IPS-NIHi7 (cell line): ENCODE results near the gene GDF2.
A peak's percentile ranks its signal among the peaks of the same experiment; 100 is the strongest.

ENCODE experiments used
- DNase-seq: peaks from one replicate; pipeline ENCODE4 v3.0.0; 2012; ENCODE audit warnings: mixed read lengths; ENCODE audit errors: extremely low spot score

GDF2 gene

DNA sequence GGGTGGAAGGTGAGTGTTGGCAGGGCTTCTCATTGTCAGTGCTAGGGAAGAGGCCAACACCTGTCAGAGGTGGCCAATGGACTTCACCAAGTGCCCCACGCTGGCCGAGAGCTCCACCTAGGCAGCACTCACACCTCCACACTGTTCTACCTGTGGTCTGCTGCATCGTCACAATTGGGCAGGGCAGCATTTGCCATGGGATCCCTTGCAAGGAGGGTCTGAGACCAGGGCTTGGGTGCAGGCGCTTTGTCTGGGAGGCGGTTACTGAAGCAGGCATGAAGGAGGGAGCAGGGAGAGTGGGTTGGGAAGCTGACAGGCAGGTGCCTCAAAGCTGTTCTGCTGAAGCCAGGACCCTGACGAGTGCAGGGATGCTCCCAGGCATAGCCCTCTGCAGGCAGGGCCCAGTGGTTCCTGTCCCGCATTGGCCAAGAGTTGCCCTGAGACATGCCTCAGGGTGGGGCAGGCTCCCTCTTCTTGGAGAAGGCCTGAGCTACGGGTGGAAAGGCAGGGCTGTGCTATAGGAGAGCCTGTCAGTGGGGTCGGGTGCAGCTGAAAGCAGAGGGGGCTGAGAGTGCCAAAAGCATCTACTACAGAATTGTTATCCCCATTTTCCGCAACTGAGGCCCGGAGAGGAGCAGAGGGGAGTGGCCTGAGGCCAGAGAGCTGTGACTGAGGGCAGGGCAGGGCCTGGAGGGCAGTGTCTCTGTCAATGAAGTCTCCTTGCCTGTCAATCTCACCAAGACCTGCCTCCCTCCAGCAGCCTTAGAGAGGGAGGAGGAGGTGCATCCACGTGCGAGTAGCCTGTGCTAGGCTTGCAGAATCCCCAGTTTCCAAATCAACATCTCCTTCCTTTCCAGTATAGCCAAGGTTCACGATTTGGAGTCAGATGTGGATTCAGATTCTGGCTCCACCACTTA lies 29.9 kb downstream of the GDF2 start:
- no peak for DNase-seq

- no peak for DNase-seq
Measured at GRCh38 chr10:47353351-47353750, 31.1 kb downstream of the GDF2 start.

DNA sequence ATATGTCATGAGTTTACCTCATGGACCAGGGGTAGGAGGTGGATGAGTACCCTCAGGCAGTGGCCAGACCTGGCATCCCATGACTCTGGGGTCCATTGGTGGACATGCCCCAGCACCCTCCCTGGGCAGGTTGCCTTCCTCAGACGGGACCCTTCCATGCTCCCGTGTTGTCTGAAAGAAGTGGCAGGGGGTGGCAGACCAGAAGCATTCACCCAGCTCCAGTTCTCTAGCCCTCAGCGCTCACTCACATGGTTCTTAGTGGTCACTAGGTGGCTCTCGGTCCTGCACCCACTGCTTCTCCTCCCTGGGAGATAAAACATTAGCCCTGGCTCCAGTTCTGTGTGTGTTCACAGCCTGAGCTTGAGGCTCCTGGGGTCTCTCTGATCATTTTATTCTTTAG lies 31.9 kb downstream of the GDF2 start:
- DNase-seq, result peak; percentile 39

GRCh38 chr10:47354900-47355299 lies 32.6 kb downstream of the GDF2 start:
- no peak for DNase-seq

DNA sequence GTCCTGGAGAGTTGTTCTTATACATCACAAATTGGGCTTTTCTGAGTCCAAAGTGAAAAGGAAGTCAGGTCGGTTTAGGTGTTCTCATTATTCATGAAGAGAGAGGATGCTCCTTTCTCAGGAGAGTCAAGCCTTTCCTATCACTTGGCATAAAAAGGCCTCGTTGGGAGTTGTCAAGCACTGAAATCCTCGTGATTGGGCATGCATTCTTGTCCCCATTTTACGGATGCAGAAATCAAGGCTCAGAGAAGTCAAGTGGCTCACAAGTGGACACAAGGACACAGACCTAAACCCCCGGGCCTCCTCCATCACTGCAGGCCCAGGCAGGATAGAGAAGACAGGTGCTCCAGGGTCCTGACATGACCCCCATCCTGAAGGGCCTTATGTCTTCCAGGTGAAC lies 34.5 kb downstream of the GDF2 start:
- no peak for DNase-seq

DNA sequence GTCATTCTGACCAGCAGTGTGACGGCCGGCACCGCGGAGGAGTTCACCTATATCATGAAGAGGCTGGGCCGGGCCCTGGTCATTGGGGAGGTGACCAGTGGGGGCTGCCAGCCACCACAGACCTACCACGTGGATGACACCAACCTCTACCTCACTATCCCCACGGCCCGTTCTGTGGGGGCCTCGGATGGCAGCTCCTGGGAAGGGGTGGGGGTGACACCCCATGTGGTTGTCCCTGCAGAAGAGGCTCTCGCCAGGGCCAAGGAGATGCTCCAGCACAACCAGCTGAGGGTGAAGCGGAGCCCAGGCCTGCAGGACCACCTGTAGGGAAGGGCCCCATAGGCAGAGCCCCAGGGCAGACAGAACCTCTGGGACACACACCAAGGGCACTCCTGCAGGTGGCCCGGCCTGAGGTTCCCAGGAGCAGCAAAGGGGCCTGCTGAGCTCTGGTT lies 34.9 kb downstream of the GDF2 start:
- no peak for DNase-seq

- DNase-seq, result no peak
Measured at GRCh38 chr10:47357911-47358310, 35.7 kb downstream of the GDF2 start.

- DNase-seq, result no peak
Measured at GRCh38 chr10:47358457-47358856, 36.2 kb downstream of the GDF2 start.

- no peak for DNase-seq
Measured at GRCh38 chr10:47359101-47359500, 36.8 kb downstream of the GDF2 start.

GRCh38 chr10:47359626-47360418 lies 37.6 kb downstream of the GDF2 start:
- no peak for DNase-seq

GRCh38 chr10:47360419-47361040 lies 38.3 kb downstream of the GDF2 start:
- no peak for DNase-seq

DNA sequence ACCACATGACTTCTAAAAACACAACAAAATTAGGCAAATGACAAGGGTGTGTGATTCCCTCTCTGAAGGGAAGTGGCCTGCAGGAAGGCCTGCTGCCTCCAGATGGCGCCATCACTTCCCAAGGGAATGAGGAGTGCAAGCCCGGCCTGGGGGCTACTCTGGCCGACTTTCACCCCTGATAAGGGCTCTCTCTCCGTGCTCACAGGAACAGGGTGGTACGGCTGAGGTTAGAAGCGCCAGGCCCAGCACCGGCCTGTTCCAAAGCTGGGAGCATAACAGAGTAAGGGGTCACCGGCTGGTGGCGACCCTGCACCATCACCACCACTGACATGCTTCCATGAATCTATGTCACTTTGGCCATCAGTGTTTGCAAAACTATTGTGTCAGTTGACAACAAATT lies 39.0 kb downstream of the GDF2 start:
- DNase-seq, result peak; percentile 91

- no peak for DNase-seq
Measured at GRCh38 chr10:47362199-47362598, 39.9 kb downstream of the GDF2 start.

DNA sequence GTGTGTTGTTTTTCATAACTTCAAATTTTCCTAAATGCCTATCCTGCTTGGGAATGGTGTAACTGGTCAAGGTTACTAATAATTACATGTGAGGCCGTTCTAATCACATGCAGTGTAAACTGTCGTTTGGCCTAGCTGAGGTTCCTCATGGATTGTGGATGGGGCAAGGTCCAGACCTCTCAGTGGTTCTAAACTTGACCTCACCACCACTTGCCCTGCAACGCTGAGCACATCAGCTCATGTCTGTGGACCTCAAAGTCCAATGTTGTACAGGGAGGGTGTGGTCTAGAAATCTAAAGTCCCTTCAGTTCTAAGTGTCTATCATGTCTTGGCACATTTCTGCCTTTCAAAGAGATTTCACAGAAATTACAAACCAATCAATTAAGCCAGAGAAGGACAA lies 41.5 kb downstream of the GDF2 start:
- DNase-seq, result no peak

DNA sequence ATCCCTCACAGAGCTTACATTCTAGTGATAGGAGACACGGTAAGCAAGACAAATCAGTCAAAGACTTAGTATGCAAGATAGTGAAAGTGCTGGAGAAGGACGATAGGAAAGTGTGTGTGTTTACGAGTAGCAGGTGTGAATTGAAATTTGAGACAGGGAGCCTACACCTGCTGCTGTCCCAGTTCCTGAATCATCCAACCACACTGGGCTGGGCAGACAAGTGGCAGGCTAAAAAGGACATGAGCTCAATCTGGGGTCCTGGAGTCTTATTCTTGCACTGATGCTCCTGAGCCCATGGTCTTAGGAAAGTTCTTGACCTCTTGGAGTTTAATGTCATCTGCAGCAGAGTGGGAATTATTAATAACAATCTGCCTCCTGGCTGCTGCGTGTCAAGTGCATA lies 42.1 kb downstream of the GDF2 start:
- DNase-seq, result no peak

GRCh38 chr10:47364911-47365310 lies 42.7 kb downstream of the GDF2 start:
- DNase-seq, result no peak

DNA sequence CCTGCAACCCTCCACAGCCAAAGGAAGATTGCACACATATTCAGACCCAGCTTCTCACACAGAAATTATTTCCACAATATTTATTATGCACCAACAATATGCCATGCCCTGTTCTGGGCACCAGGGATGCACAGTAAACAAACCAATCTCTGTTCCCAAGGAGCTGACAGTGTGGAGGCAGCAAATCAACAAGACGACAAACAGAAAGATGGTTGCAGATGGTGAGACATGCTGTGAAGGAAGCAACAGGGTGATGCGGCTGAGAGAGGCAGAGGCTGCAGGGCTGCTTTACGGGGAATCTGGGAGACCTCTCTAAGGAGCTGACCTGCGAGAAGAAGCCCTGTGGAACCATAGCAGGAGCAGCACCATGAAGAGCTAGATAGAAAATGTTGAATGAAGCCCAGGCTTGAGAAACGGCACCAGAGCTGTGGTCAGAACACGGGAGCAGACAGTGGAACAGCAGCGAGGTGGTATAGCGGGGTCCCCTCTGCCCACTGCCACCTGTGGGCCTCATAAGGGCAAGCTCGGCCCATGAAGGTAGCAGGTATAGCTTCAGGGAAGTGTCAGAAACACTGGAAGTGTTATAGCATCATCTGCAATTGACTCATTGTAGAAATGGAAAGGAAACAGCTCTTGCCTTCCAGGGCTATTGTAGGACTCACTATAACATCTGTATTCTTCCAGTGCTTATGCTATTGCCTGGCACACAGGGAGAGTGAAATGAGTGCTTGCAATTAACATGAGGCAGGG lies 43.4 kb downstream of the GDF2 start:
- no peak for DNase-seq

GRCh38 chr10:47366181-47366631 lies 44.0 kb downstream of the GDF2 start:
- DNase-seq, result no peak

GRCh38 chr10:47366731-47367460 lies 44.6 kb downstream of the GDF2 start:
- DNase-seq, result no peak

DNA sequence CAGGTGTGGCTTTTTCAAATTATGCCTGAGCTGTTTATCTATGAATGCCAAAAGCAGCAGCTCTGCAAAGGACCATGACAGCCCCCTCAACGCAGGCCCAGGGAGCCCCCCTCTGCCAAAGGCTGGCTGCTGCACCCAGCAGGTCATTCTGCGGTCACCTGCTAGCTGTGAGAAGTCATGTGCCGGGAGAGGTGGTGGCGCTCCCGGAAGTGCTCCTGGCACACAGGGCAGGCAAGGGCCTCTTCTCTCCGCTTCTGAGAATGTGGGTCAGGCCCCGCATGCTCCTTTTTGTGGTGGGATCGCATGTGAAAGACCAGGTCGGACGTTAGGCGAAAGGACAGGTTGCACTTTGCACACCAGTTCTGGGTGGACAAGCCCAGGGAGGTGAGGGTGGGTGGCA lies 45.4 kb downstream of the GDF2 start:
- DNase-seq, result no peak
